NCI-H1105 (cell line): ENCODE data around the gene GRAMD1B.
"Not testable (repeated sequence)": the region's sequence is repeated elsewhere in the genome, so short reads cannot be mapped to it uniquely, and the experiment has no call there.

Experiments used
- DNase-seq: peaks from one replicate; lab custom pipeline; 2025; lab: John Stamatoyannopoulos, UW

GRAMD1B gene

GRCh38 chr11:123641495-123641840 is 211.4 kb downstream of the GRAMD1B start:
- no peak for DNase-seq

DNA sequence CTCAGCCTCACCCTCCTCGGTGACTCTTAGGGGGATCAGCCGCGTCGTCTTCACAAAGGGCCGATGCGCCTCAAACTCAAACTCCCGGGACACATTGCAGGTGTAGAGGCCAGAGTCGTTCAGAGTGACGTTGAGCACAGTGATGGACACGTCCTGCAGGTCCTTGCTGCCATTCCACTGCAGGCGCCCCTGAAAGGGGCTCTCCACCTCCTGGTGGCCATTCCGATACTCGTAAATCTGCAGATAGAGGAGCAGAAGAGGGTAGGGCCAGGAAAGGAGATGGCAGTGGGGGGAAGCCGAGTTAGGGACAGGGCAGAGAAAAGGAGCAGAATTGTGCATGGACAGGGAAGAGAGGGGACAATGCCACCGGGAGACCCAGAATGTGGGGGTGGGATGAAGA is 212.4 kb downstream of the GRAMD1B start:
- no peak for DNase-seq

DNA sequence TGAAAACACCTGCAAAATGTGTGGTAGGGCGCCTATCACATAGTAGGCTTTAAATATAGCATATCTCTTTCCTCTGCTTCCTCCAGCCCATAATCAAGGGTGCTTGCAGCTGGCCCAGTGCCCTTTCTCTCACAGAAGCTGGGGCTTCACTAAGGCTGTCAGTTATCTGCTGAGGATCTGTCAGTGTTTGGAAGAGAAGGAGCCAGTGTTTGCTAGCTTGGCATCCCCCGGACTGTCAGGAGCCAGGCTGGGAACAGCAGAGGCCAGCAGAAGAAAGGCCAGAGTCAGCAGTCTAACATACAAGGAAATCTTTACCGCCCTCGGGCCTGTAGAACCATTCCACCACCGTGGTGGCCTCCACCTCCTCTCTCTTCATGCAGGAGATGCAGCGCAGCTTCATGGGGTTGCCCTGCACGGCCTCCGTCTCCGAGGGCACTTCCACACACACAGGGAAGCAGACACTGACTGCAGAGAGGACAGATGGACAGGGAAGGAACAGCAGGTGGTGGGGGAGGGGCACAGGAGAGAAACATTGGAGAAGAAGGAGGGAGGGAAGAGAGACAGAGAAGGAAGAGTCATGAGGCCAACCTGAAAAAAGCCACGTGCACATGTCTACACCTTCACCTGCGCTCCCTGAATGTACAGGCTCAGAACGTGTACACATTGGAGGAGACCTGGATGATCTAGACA is 215.4 kb downstream of the GRAMD1B start:
- DNase-seq, result no peak

DNA sequence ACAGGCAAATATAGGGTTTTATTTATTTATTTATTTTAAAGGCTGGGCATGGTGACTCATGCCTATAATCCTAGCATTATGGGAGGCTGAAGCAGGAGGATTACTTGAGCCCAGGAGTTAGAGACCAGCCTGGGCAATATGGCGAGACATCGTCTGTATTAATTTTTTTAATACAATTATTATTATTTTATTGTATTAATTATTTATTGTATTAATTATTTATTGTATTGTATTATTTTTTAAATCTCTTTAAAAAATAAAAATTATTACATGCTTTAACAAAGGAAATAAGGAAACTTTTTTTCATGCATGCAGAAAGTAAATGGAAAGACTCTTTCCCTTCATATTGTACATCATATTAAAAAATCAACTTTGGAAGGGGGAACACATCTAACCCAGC is 220.8 kb downstream of the GRAMD1B start:
- no peak for DNase-seq

GRCh38 chr11:123652599-123652998 is 222.5 kb downstream of the GRAMD1B start:
- no peak for DNase-seq

- DNase-seq, result no peak
Observed at GRCh38 chr11:123653483-123653826, 223.4 kb downstream of the GRAMD1B start.

DNA sequence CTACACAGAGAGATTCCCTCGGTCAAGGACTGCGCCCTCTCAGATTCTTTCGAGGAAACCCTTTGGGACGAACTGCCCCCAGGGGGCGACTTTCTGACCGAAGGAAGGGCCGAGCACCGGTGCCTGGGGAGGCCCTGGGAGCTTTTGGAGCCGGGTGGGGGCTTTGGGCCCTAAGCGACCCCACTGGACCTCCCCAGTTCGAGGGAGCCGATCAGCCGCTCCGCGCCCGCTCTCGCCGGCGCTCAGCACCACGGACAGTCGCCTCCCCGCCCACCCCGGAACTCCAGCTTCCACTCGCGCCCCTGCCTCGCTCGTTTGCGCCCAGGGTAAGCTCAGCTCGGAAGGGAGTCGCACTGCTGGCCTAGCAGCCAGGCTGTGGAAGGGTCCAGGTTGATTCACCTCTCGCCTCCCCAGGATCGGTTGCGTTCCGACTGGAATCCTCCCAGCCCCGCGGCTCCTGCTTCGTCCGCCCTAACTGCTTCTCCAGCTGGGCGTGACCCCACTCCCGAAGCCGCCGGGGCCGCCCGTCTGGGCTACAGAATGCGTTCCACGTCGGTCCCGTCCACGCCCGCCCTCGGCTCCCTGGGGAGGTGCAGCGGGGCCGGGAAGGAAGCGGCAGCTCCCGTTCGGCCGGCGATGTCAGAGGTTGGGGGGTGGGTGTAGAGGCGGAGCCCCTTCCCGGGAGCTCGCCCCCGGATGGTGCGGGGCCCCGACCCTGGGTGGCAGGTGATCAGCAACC is 223.9 kb downstream of the GRAMD1B start:
- DNase-seq, result peak; percentile 75

DNA sequence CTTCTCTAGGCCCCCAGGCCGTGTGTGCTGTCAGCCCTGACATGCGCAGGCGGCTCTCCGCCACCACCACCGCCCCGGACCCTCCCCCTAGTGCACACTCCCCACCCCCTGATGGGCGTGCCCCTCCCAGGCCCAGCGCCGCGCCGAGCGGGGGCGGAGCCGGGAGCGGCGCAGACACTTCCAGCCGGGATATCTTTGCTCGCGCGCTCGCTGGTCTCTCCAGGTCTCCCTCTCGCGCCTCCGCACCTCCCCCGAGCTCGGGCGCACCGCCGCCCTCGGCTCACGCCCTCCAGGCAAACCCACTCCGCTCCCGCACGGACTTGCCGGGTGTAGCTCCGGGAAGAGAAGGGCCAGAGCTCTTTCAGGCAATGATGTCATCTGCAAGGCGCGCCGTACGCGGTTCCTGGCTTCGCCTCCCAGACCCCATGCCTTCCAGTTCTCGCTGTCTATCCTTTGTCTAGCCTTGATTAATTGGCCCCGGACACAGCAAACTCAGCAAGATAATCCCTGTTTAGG is 224.6 kb downstream of the GRAMD1B start, which contains the start of gene SCN3B:
Gene SCN3B, minus strand, starts transcription at position 59 of the 516 bp plus-strand sequence. CDS start 823 bp downstream, outside the sequence.
- DNase-seq, result peak; percentile 97

DNA sequence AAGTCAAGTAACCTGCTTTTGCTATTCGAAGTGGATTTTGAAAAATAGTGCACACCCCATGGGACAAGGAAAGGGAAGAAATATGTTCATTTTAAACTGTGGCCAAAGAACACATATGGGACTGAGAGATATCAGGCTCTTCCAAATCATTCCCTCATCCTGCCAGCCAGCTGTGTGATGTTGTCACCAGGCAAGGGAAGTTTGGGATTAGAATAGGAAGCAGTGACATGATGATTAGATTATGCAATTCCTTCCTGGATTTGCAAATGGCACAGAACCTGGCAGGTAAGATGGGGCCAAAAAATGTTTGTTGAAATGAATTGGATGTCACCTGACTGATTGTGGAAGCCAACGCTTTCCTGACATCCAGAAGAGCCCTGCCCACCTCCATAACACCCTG is 229.2 kb downstream of the GRAMD1B start:
- DNase-seq, result no peak

DNA sequence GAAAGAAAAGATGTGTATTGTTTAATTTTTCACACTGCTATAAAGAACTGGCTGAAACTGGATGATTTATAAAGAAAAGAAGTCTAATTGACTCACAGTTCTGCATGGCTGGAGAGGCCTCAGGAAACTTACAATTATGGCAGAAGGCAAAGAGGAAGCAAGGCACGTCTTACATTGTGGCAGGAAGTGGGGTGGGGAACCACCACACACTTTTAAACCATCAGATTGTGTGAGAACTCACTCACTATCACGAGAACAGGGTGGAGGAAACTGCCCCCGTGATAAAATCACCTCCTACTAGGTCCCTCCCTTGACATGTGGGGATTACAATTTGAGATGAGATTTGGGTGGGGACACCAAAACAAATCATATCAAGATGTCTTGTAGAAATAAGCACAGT is 229.9 kb downstream of the GRAMD1B start:
- DNase-seq, result not testable (repeated sequence)

DNA sequence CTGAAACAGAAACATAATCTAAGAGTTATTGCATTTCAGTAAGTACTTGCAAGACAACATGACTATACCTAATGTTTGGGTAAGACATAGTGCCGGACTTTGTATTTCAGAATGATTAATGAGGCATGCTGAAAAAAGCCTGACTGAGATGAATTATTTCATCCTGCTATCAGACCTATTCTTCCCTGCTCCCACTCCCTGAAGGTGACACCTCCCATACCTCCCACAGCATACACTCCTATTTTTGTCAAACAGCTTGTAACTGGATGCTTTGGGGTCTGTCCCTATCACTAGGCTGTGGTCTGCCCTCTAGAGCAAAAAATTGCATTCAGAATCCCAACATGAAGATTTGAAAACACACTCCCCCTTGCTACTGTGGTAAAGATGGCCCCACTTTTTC is 235.2 kb downstream of the GRAMD1B start:
- no peak for DNase-seq

DNA sequence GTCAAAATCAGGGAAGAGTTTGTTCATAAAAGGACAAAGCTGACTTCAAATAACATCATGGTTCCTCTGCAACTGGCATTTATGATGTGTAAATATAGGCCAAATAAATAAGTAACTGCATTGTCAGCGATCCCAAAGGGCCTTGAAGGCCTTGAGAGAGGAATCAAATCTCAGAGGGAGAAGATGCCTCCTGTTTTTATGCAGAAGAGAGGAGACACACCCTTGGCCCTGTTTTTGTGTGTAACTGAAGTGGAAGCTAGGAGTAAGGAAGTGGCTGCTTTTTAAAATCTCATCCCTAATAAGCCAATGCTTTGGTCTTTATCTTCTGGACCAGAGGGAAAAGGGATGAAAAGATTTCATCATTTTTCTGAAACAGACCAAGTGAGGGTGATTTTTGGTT is 240.0 kb downstream of the GRAMD1B start:
- DNase-seq, result no peak

DNA sequence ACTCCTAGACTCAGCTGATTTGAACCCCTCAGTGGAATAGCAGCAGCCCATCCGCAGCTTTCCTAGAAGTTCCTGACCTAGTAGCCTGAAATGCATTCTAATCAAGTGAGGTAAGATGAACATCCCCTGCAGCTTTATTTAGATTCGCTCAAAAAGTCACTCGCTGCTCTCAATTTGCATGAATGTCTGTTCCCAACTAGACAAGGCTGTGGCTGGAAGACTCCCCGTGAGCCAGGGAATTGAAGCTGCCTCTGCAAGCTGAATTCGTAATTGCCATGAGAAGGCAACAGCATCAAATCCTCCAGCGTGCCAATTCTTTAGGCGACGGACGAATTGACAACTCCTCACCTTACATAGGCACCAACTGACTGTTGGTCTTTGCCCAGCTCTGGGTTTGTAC is 241.5 kb downstream of the GRAMD1B start:
- DNase-seq, result no peak

GRCh38 chr11:123672568-123672967 is 242.5 kb downstream of the GRAMD1B start:
- no peak for DNase-seq

DNA sequence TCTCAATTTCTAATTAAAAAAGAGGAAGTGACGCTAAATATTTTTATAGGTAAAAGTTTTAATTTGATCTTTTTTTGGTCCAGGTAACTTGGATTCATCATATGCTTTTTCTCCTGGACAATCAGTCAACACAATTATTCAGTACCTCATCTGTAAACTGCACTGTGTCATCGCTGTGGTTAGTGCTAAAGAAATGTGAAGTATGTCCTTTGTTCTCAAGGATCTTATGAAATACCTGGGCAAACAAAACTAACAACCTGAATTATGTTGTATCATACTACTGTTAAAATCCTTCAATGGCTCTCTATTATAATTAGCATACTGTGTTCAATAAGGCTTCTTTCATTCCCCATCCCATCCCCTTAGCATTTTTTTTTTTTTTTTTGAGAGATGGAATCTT is 244.2 kb downstream of the GRAMD1B start:
- no peak for DNase-seq
